ENCODE data around the gene KIF26B. TPM values are rescaled to one million over a fixed set of nuclear protein-coding genes. Genes with fewer than 3 reads are reported as not detected.
"Not testable (repeated sequence)": the region's sequence is repeated elsewhere in the genome, so short reads cannot be mapped to it uniquely, and the experiment has no call there.

KIF26B gene
- polyA plus RNA-seq, 4 donors = 31.8 to 38.0 (median 33.9) TPM

DNA sequence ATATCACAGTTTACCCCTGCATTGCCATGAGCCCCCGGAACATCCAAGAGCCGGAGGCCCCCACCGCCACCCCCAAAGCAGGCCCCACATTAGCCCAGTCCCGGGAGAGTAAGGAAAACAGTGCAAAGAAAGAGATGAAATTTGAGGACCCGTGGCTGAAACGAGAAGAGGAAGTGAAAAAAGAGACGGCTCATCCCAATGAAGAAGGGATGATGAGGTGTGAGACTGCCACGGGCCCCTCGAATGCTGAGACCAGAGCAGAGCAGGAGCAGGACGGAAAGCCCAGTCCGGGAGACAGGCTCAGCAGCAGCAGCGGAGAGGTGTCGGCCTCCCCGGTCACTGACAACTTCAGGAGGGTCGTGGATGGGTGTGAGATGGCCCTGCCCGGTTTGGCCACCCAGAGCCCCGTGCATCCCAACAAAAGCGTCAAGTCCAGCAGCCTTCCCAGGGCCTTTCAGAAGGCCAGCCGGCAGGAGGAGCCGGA is 532.4 kb downstream of the KIF26B start:
- DNase-seq (ENCODE audit: low read depth in 4 of 4, low spot score in 3 of 4) = no peak

DNA sequence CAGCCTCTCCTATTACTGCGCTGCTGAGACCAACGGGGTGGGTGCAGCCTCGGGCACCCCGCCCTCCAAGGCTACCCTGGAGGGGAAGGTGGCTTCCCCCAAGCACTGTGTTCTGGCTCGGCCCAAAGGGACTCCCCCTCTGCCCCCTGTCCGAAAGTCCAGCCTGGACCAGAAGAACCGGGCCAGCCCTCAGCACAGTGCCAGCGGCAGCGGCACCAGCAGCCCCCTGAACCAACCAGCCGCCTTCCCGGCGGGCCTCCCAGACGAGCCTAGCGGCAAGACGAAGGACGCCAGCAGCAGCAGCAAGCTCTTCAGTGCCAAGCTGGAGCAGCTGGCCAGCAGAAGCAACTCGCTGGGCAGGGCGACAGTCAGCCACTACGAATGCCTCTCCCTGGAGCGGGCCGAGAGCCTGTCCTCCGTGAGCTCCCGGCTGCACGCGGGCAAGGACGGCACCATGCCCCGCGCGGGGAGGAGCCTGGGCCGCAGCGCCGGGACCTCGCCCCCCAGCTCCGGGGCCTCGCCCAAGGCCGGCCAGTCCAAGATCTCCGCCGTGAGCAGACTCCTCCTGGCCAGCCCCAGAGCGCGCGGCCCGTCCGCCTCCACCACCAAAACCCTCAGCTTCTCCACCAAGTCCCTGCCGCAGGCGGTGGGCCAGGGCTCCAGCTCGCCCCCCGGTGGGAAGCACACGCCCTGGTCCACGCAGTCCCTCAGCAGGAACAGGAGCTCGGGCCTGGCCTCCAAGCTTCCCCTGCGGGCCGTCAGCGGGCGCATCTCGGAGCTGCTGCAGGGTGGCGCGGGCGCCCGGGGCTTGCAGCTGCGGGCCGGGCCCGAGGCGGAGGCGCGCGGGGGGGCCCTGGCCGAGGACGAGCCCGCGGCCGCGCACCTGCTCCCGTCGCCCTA is 533.1 kb downstream of the KIF26B start:
- DNase-seq (ENCODE audit: low read depth in 4 of 4, low spot score in 3 of 4) = no peak

DNA sequence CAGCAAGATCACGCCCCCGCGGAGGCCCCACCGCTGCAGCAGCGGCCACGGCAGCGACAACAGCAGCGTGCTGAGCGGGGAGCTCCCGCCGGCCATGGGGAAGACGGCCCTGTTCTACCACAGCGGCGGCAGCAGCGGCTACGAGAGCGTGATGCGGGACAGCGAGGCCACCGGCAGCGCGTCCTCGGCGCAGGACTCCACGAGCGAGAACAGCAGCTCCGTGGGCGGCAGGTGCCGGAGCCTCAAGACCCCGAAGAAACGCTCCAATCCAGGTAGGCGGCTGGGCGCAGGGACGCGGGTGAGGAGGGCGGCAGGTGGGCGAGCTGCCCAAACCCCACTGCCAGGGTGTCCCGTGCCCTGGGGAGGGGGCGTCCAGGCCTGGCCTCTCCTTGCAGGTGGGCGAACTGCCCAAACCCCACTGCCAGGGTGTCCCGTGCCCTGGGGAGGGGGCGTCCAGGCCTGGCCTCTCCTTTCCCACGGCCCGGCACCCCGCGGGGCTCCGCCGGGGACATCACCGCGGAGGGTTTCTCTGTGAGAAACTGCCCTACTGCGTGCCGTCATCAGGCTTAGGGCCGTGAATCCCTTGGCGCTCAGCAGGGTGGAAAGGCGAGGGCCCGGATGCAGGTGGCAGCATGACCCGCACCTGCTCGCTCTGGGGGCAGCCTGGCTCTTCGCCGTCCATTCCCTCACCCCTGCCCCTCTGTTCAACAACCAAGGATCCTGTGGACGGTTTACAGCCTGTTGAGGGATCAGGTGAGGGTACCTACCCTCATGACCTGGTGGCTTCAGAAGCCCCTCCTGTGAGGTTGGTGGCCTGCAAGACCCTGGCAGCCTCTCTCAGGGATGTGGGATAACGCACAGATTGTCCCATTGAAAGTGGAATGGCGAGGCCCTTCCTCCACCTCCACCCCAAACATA is 534.0 kb downstream of the KIF26B start:
- no peak for DNase-seq (ENCODE audit: low read depth in 4 of 4, low spot score in 3 of 4)

DNA sequence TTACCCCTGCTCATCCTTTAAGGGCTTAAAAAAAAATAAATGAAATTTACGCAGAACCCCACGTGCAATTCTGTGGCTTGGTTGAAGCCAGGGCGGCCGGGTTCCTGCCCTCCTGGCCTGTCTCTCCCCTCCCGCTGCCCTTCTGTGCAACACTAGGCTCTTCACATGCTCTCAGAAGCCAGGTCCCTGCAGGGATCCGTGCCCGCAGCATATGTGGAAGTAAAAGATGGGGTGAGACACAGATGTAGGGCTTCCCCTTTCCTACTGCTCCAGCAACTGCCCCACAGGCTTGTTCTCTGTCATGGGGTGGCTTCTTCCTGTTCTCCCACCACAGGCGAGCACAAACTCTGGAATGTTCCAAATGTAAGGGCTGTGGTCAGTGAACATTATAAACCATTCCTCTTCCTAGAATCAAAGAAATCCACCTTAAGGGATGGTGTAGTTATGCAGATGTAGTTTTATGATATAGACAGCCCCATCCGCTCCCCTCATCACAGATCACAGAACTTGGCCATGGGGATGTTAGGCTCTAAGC is 535.4 kb downstream of the KIF26B start:
- DNase-seq (ENCODE audit: low read depth in 4 of 4, low spot score in 3 of 4) = no peak

DNA sequence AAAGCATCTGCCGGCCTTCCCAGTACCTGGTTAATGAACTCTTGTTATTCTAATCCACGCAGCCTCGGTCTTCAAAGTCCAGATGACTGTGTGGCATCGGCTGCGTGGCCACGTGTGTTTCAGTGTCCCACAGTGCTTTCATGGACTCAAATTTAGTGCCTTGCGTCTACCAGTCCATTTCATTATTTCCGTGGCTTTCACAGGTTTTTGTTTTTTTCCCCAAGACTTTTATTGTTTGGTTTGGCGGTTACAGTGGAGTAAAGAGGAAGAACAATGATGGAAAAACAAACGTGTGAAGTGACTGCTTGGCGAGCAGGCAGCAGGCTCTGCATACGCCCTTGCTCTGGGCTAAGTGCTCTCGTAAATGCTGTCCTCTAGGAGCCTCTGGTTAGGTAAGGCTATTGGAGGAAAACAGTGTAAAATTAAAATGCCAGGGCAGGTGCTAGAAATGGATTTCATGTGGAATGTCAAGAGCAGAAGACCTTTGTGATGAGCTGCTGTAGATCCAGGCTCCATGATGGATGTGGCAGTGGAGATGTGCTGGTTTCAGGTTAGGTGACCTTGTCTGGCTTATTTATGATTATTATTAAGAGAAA is 536.3 kb downstream of the KIF26B start:
- DNase-seq (ENCODE audit: low read depth in 4 of 4, low spot score in 3 of 4) = no peak

DNA sequence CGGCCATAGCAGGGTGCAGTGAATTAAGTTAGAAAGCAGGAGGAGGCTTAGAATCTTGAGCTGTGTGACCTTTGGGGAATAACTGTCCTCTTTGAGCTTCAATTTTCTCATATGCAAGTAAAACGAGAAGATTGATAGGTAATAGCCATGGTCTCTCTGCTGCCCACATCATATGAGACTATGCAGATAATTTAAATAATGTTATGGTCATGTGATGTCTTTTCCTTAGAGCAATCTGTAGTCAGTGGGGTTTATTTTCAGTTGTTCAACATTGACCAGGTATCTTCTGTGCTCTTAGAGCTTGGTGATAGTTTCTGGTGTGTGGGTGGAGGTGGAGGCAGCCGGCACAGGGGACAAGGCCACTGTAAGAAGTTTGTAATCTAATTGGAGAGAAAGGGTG is 537.1 kb downstream of the KIF26B start:
- no peak for DNase-seq (ENCODE audit: low read depth in 4 of 4, low spot score in 3 of 4)

DNA sequence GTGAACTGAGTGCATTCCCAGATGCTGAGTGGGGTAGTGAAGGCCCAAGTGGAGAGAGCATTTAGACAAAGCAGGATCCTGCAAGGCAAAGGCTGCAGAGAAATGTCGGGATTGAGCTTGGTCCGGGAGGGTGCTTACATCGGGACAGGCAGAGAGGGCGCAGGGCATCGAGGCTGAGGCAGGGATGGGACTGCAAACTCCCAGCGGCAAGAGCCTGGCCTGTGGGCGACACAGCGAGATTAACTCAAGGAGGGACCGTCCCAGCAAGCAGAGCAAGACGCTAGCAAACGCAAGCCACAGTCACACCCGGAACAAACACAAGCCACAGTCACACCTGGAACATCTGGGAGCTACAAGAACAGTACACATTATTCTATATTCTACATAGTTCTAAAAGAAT is 537.5 kb downstream of the KIF26B start:
- DNase-seq (ENCODE audit: low read depth in 4 of 4, low spot score in 3 of 4) = no peak

DNA sequence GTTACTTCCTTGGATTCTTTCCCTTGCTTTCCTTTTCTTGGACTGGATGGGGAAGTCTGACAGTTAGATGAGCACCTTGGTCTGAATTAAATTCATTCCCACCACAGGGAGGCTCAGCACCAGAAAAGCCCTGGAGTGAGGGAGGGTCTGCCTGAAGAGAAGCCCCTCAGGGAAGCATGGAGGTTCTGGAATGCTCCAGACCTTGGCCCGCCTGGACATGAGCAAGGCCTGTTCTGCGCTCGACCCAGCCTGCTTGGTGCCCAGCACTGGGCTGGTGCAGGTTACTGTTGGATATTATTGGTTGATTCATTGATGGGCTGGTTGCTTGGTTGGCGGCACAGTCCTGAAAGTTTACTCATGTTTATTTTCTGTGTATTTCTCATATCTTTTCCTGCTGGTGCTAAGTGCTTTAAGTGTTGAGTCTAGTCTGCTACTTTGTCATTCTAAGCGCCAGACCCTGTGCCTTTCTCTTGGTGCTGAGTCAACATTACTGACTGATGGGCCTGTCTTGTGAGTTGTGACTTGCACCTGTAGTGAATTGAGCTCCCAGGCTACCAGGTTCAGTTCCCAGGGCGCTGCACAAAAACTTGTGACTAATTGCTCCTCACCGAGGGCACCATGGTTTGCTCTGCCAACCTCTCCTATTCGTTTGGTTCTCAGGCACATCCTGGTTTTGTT is 538.5 kb downstream of the KIF26B start:
- DNase-seq (ENCODE audit: low read depth in 4 of 4, low spot score in 3 of 4) = no peak

DNA sequence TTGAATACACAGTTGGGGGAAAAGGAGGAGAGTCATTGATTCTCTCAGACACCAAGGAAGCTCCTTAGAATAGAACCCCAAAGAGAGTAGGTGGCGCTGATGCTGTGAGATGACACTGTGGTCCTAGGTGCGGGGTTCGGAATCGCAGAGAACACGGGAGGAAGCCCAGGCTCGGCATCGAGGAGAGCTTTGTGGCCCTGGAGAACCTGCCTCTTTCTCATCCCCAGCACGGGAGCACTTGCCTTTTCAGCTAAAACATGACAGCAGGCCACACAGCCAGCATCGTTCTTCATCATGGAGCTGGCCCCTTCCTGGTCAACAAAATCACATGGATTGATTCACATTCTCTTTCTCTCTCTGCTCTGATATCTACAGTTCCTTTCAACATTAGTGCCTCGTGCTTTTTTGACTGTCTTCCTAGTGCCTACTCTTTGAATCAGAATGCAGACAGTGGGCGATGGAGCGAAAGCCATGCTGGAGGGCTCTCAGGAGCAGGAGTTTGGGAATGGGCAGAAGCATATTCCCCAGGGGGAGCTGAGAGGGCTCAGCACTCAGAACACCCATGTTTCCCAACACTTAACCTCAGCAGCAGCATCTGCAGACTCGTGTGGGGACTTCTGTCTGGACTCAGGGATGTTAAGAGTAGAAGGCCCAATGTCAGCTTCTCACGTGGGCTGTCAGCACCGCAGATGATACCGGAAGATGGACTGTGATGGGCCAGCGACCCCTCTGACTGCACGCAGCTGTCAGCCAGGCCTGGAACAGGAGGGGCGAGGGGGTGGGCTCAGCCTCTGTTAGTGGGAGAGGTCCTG is 539.4 kb downstream of the KIF26B start:
- DNase-seq (ENCODE audit: low read depth in 4 of 4, low spot score in 3 of 4) = no peak

DNA sequence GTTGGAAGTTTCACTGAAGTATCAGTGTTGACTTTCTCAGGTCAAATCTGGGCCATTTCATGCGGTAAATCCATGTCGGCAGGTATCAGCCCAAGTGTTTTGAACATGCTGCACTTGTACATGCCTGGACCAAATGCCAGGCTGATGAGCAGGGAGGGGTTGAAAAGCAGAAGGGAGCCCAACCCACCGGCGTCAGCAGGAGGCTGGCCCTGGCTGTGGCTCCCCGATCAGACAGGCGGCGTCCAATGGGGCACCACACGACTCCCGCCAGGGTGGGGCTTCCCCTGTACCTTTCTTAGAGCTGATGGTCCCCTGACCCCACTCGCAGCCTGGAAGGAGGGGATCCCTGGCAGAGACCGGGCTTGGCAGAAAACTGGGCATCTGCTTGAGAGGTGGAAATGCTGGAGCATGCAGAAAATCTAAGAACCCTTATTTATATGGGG is 540.0 kb downstream of the KIF26B start:
- no peak for DNase-seq (ENCODE audit: low read depth in 4 of 4, low spot score in 3 of 4)

DNA sequence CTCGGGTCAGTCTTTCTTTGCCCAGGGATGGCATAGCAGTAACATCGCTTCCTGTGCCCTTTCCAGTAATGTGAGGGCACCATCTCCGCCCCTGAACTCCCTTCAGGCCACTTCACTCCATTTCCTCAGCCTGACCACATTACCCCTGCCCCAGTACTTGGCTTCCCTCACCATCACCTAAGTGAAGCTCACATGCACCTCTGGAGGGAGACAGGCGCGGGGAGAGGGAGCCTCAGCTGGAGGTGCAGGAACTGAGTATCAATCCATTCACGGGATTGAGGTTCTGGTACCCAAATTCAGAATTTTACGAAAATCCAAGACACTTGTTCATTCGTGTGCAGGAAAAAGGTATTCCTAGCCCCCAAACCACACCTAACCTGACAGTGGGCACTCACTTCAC is 540.4 kb downstream of the KIF26B start:
- no peak for DNase-seq (ENCODE audit: low read depth in 4 of 4, low spot score in 3 of 4)

DNA sequence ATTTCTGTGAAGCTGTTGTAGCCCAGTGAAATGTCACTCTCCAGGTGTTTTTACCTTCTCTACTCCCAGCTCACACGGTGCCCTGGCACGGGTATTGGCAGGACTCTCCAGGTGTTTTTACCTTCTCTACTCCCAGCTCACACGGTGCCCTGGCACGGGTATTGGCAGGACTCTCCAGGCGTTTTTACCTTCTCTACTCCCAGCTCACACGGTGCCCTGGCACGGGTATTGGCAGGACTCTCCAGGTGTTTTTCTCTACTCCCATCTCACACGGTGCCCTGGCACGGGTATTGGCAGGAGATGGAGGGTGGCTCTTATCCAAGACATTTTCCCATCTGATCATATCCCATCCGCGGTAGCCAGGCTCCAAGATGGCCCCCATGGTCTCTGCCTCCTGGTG is 540.9 kb downstream of the KIF26B start:
- DNase-seq (ENCODE audit: low read depth in 4 of 4, low spot score in 3 of 4) = not testable (repeated sequence)

DNA sequence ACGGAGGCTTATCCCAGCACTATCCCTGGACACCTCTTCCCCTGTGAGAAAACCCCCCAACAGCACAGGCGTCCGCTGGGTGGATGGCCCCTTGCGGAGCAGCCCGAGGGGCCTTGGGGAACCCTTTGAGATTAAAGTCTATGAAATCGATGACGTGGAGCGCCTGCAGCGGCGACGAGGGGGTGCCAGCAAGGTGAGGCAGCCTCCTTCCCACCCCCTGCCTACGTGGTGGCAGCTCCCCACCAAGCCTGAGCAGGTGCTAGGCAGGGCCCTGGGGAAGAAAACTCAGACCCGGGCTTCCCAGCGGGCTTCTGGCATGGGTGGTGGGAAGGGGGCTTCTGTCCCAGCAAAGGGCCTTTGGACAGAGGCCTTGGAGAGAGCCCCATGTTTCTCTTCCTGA is 543.3 kb downstream of the KIF26B start:
- no peak for DNase-seq (ENCODE audit: low read depth in 4 of 4, low spot score in 3 of 4)

DNA sequence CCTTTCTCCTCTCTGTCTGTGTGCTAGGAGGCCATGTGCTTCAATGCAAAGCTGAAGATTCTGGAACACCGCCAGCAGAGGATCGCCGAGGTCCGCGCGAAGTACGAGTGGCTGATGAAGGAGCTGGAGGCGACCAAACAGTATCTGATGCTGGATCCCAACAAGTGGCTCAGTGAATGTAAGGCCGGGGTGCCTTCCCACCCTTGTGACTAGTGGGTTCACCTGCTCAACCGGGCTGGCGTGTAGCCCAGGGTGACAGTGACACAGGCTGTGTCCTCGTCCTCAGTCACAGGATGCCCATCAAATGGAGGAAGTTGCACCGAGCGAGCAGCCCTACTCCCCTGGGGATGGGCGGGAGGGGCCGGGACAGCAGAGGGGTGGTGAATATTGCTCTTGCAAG is 544.1 kb downstream of the KIF26B start:
- no peak for DNase-seq (ENCODE audit: low read depth in 4 of 4, low spot score in 3 of 4)

DNA sequence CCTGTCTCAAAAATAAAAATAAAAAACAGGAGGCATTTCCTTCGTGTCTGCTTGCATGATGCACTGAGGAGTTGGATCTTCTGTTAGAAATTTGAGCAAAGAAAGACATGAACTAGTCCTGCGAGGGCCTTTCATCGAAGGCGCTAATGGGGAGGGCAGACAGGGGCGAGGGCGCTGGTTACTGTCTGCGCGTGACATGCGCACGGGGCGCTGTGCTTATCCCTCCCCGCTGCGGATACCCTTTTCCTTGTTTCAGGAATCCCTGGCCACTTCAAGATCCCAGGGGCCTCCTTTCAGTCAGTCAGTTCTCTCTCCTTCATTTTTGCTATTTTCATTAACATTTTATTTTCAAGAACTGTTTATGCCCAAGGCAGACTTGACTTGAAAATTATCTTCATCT is 545.8 kb downstream of the KIF26B start:
- no peak for DNase-seq (ENCODE audit: low read depth in 4 of 4, low spot score in 3 of 4)

DNA sequence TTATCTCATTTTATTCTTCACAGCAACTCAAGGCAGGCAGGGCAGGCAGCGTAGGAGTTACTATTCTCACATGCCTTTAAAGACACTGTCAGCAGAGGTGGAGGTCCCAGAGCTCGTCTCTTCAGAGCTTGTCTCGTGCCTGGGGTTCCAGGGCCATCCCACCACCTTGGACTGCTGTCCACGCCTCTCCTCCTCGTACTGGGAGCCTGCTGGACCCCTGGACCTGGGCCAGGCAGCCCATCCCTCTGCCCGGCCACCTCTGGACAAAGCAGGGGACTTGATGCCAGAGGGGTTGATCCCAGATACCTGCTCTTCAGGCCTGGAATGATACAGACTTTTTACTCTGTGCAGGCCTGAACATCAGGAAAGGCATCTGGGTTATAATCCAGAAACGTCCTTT is 546.8 kb downstream of the KIF26B start:
- no peak for DNase-seq (ENCODE audit: low read depth in 4 of 4, low spot score in 3 of 4)

DNA sequence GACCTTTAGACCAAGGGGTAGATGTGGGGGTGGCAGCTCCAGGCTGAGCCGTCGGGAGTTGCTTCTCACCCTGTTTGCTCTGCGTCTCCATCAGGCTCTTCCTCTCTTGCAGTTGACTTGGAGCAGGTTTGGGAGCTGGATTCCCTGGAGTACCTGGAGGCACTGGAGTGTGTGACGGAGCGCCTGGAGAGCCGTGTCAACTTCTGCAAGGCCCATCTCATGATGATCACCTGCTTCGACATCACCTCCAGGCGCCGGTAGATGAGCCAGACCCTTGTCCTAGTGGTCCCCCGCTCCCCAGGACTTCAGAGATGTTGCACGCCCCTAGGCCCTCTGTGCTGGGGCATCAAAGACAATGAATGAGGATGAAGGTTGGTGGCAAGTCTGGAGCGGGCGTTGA is 547.6 kb downstream of the KIF26B start:
- DNase-seq (ENCODE audit: low read depth in 4 of 4, low spot score in 3 of 4) = no peak

DNA sequence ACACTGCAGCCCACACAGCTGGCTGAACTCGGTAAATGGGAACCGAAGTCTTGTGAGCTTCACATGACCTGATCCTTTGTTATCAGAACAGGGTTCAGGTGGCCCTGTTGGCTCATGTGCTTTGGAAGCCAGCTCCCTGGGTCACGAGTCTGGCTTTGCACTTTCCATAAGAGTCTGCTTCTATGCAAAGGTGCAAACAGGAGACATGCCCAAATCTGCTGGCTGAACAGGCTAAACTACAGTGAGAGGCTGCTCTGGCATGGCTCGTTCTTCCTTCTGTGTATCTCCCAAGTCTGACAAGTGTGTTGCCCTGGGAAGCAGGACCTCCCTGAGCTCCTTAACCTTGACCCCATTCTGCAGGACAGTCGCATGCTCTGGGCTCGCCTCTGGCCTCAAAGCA is 549.6 kb downstream of the KIF26B start:
- DNase-seq (ENCODE audit: low read depth in 4 of 4, low spot score in 3 of 4) = no peak

DNA sequence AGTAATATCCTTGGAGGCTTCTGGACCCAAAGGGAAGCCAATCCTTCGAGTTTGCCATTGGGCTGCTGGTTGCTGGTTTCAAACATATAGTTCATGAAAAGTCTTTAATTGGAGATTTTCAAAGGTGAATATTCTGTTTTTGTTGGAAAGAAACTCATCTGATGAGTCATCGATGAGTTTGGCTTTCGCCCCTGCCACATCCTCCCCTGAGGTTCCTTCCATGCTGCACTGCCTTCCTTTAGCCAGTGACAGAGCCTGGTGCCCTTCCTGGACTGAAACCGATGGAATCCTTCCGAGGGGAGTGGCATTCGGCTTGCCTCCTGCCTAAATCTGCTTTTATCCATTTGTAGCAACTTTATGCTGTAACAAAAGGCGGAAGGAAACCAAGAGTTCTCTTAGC is 550.0 kb downstream of the KIF26B start:
- DNase-seq (ENCODE audit: low read depth in 4 of 4, low spot score in 3 of 4) = no peak
